AG08395 (cell line): ENCODE measurements around the gene PDHX.

Source experiments
- DNase-seq: peaks from one replicate; pipeline ENCODE4 v3.0.0; 2012; ENCODE audit warnings: mixed read lengths, low spot score

Gene PDHX

DNA sequence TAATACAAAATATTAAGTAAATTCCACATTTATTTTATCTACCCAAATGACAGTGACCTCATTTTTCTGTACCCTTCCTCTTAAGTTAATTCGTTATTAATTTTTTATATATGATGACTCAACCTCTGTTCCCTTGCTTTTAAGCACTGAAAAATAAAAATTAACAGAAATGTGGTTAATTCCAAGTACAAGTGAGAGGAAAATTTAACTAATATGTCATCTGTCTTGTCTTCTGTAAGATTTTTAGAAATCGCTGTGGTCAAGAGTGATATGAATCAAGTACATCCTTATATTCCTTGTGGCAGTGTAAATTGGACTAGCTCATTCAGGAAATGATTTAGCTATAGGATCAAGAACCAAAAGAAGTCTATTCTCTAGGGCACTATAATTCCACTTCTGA lies 74.5 kb downstream of the PDHX start:
- no peak for DNase-seq

DNA sequence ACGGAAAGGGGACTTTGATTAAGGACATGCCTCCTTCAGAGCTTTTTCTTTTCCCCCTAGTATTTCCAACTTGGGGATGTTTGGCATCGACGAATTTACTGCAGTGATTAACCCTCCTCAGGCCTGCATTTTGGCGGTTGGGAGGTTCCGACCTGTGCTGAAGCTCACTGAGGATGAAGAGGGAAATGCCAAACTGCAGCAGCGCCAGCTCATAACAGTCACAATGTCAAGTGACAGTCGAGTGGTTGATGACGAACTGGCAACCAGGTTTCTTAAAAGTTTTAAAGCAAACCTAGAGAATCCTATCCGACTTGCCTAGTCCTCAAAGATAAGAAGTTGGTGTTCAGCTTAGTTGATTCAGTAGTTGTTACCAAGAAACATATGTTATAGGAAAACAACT lies 78.4 kb downstream of the PDHX start:
- no peak for DNase-seq

DNA sequence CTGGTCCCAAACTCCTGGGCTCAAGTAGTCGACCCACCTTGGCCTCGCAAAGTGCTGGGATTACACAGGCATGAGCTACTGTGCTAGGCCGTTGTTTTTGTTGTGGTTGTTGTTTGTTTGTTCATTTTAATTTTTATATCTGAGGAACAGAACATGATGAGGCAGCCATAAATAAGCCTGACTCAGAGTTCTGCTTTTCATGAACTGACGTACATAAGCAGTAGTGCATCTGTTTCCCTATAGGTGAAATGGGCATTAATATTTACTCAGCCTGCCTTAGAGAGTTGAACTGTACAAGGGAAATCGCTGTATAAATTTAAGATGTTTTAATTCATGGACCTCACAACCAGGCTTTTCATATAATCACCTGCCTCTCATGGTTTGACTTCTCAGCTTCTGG lies 80.5 kb downstream of the PDHX start:
- no peak for DNase-seq

DNA sequence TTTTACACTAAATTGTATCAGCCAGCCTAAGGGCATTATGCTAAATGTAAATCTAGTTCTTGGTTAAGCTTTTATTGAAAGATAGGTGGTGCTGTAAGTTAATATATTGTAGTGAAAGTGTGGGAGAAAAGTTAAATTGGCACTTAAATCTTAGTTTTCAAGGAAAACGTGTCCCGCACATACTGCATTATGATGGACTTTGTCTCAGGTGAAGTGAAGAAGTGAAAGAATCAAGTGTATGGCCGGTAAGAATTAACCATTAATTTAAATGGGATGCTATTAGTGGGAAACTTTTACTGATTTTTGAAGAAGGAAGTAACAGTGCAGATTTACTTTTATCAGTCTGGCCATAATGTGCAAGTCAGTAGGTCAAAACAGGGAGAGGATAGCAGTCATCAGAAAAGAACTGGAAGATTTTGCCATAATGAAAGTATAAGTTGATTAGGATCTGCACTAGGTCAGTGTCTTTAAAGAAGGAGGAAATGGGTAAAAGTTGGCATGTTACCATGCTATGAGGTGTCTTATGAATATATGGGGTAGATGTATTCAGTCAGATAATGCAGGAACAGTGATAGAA lies 81.6 kb downstream of the PDHX start:
- peak; percentile 44 for DNase-seq

DNA sequence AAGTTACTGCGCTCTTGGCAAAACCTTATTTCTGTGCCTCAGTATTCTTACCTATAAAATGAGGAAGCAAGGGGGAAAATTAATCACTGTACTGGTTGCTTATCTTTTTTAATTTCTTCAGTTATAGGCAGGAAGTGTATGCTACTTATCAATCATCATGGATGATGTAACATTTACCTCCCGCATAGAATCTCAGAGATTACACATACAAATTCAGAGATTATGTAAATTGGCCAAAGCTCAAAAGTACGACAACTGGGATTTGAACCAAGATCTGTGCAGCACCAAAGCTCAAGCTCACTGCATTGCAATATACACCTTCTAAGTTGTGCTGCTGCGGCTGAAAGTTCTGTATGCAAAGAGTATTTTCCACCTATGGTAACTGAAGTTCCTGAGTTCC lies 83.0 kb downstream of the PDHX start:
- DNase-seq: no peak

DNA sequence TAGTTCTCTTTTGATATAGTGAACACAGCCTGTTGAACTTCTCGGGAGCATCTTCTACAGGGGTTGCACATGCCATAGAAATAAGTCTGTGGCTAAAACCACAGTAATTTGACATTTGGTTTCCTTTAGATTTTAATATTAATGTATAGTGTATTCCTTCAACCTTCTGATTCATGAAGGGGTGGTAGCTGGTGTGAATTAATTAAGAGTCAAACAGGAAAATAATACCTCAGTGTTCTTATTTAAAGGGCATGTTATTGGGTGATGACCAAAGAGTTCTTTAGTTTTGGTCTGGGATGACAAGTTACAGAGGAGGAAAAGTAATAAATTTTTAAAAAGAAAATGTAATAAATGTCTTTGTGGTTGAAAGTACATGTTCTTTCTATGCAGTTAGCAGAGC lies 86.8 kb downstream of the PDHX start:
- DNase-seq: no peak

DNA sequence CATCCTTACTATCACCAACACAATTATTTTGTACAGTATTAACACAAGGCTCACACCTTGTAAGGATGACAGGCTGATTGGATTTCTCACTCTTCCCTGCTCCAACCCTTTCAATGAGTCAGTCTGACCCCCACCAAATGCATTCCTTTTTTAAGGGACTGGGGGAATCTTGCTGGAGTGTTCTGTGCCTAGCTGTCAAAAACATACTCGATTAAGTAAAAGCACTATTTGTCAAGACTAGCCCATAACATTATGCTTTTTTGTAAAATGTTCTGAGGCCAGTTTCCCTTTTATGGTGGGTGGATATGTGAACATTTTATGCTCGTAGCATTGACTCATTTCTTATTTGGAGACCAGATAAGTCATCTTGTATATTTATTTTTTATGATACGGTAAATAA lies 87.2 kb downstream of the PDHX start:
- DNase-seq: no peak

DNA sequence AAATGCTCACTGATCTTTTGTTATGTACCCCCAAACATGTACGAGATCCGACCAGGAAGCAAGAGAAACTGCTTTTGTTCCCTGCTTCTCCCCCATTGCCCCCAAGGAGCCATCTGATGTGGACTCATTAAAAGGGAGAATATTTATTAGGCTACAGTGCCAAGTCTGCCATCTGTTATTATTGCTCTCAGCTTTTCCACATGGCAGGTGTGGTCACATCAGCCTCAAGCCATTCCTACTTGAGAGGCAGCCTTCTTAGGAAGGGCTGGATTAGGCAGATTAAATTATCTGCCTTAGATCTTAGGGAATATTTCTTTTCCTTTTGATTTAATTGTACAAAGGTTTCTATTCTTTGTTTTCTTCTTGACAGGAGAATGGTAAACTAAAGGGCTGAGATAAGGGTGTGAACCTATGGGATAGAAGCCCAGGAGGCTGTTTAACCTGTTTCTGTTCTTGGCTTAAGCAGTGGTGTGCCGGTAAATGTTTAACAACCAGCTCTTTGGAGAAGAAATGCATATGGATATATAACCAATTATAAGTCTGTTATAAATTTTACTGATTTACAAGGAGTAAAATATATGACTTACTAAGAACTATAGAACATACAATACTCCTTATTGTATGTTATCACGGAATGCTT lies 88.8 kb downstream of the PDHX start:
- no peak for DNase-seq

DNA sequence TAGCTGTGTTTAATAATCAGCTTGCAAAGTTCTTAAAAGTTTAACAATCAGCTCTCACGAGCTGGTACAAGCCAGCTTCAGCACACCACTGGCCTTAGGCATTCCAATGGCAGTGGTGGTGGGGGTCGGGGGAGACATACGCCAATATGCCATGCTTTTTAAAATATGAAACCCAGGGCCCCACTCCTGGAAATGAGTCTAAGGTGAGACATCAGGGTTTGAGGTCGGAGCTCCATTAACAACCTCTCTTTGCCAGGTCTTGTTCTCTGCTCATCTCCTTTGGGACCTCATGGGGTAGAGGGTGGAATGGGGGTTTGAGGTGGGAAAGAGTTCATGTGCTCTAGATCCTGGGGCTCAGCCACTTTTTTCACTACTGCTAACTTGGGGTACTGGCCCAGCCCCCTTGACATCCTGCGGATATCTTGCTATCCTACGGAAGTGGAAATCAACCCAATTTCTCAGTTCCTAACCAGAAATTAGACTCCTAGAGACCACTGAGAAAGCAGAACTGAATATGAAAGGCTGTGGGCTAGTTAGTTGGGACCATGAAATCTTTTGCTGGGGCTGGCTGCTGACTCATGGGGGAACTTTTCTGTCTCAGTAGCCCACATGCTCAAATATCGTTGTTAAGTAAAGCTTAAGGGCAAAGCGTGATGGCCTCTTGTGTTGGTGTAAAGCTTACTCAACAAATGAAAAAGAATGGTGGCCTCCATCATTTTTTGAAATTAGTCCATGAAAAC lies 90.1 kb downstream of the PDHX start:
- no peak for DNase-seq

DNA sequence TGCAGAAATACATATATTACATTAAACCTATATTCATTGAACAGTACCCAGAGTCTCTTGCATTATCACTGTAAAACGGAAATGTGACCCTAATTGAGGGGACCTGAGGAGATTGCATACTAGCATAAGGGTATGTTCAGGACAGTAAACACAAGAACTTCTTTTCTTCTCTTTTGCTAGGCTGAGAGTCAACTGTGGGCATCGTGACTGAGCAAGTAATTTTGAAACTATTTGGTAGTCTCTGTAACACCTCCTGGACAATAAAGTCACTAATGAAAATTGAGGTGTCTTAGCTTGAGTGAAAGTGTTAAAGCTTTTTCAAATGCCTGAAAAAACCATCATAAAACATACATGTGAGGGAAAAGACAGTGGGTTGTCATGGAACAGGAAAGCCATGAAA lies 90.9 kb downstream of the PDHX start:
- no peak for DNase-seq

DNA sequence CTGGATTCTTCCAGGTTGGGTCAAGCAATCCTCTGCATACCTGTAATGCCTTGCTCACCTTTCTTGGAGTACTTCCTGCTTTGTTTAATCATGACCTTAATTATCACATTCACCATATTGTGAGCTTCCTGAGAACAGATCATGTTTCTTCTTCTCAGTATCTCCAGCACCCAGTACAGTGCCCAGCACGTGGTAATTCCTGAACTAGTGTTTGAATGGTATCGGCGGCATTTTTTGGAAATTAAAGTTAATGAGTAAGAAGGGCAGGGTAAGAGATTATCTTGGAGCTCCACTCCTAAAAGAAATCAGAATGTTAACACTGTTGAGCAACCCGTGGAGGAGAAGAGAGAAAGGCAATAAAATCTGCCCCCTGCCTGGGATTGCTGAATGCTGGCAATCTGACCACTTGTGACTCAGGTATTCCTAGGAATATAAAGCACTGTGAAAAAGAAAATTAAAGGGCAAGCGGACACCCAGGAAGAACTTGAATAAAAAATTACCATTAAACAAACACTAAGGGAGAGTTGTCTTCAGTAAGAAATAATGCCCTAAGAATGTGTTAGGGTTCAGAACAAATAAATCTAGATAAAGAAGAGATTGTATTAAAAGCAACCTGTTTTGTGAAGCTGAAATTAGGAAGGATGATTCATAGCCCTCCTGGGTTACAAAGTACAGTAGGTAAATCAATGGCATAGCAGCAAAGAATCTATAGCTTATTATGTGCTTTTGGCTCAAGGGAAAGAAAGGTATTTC lies 92.9 kb downstream of the PDHX start:
- peak; percentile 81 for DNase-seq

DNA sequence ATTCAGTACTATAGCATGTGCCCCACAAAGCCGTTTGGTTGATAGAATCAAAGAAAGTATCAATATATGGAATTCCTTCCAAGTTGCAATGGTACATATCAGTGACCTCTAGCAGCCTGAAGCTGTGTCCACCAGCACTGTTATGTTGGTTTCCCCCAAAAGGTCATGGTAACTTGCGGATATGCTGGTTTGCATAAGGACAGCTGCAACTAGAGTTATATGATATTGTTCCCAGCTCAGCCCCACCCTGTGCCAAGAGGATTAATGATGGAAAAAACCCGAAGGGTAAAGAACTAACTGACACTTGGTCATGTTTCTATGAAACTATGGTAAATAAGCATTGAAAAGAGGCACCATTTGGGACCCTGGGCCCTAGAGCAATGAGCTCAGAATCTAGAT lies 93.5 kb downstream of the PDHX start:
- no peak for DNase-seq

DNA sequence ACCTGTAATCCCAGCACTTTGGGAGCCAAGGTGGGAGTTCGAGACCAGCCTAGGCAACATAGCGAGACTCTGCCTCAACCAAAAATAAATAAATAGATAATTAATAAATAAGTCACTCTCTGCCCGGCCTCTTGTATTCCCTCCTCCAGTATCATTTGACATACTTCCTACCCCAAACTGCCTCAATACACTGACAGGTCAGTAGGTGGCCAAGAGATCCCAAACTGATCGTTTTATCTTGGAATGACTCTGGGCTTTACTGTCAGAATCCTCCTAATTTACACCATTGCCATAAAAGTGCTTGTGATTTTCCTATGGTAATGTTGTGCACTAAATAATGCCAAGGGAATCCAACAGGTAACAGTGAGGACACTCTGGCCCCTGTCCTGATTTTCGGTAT lies 94.2 kb downstream of the PDHX start:
- DNase-seq: no peak

DNA sequence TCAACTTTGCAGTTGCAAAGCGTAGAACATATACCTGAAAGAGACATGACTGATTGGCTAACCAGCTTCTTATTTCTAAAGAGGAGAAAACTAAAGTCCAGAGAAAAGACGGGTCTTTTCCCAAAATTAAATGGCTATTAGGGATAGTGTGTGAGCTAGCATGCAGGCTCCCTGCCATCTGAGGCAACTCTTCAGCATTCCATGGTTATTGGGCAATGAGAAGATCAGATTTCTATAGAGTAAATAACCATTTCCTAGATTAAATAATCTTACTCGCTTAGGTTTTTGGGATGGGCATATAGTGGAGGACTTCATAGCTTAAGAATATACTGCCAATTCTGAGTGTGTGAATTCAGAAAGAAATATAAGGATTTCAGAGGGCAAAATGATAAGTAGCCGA lies 95.0 kb downstream of the PDHX start:
- no peak for DNase-seq

DNA sequence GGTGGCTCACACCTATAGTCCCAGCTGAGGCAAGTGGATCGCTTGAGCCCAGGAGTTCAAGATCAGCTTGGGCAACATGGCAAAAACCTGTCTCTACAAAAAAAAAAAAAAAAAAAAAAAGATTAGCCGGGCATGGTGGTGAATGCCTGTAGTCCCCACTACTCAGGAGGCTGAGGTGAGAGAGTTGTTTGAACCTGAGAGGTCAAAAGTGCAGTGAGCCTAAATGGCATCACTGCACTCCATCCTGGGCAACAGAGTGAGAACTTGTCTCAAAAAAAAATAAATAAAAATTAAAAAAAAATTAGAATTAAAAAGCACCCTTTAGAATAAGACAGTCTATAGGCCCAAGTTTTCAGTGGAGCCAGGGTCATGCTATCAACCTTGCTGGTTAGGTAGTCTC lies 95.5 kb downstream of the PDHX start:
- DNase-seq: no peak

DNA sequence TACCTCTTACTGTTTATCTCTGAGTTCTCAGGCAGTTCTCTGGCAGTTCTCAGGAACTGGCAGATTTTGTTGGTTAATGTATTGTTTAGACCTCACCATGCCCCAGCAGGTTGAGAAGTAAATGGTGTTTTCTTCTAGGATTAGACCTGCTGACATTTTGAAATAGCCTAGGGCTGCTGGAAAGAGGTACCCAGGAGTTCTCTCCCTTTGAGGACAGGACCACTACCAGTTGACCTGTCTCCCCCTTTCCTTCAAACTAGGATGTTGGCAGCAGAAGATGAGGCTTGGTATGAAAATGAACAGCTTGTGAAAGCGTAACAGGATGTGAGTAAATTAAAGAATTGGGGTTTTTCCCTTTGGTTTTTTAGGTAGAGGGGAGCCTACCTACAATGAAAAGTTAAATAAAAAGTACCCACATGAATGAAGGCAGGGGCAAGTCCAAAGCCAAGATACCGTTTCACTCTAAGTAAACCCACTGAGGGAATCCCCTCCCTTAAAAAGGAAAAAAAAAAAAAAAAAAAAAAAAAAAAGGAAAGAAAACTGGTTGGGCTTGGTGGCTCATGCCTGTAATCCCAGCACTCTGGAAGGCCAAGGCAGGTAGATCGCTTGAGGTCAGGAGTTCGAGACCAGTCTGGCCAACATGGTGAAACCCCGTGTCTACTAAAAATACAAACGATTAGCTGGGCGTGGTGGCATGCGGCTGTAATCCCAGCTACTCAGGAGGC lies 96.2 kb downstream of the PDHX start:
- no peak for DNase-seq

DNA sequence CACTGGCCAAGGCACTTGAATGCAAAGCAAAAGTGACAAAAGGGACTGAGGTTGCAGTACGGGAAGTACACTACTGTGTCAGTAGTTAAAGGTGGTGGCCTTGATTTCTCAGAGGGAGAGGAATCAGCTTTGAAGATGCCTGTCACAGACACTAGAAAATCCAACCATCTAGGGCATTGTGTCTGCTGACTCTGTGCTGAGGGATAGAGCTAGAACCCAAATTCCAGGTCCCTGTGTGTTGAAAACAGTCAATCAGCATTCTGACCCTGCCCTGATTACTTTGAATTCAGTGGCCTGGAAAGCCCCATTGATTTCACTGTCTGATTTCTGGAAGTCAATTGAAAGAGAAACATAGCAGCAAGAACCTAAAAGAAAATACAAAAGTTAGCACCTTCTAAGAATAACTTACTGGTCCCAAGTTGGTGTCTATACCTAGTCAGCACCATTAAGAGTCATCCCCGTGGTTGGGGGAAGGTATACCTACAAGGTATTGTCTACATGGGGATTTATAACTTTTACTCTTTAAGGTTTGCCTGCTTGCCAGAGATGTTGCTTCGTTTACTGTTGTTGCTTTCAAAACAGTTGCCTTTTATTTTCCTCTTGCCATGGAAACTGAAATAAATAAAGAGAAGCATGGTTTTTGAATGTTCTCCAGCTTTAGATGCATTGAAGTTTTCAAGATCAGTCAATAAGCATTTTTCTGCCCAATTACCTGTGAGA lies 97.3 kb downstream of the PDHX start:
- peak; percentile 42 for DNase-seq

DNA sequence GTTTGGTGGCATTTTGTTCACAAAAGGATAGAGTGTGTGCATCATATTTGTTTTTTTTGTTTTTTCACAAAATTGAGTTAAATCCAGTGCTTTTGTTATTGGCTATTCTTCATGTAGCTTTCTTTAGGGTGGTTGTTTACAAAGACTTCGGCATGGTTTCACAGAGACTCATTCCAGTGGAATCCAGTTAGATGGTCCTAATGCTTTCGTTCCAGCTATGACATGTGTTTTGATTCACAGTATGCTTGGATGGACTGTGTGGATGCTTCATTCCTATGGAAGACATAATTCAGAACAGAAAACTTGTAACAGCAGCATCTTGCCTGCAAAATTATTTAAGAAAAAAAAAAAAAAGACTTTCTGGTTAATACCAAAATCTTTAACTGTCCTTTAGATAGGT lies 97.9 kb downstream of the PDHX start:
- peak; percentile 87 for DNase-seq

DNA sequence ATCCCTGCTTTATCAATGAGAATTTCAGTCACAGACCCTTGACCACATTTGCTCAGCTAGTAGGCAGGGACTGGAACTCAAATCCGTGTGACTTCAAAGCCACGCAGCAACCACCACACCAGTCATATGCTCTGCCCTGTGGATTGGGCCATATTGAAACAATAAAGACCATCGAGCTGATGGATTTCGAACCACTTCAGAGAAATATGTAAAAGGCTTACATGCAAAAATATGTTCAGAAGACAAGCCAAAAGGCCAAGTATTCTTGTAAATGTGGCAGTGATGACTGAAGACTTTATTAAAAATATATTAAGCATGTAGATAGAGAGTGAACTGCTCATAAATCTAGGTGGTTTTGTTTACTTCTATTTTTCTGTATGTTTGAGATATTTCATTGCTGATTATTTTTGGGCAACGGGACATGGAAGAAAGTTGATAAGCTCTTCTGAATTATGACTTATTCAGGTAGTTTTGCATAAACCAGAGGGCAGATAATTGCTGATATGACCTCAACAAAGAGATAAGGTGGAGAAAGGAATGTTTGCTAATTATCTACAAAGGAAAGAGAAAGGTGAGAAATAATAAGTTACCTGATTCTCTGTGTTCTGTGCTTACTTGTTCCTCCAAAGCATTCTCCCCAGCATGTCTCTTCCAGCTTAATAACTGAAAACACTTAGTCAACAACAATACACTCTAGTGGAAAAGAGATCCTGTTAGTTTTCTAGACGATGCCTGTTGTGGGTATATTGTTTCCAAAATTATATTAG lies 99.4 kb downstream of the PDHX start:
- no peak for DNase-seq

DNA sequence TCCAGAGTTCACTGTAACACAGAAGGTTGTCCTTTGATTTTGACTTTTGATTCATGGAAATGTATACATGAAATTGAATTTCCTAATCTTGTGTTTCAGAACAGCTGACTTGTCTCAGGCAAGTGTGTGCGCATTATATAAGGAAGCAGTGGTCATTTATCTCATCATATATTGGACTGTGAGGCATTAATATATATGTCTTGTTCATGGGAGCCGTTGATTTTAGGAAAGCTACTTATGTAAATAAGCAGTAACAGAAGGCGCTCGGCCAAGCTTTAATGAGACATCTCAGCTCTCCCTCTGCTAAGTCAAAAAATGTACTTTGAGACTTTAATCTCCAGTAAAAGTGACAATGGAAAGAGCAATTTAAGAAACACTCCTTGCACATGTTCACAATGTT lies 100.5 kb downstream of the PDHX start:
- no peak for DNase-seq
